ENCODE data around the gene ADGRD1. TPM values are rescaled to one million over a fixed set of nuclear protein-coding genes. Genes with fewer than 3 reads are reported as not detected.

ADGRD1 gene
- total RNA-seq, 1 donor from 2014 or later, result 0.61 TPM

- intact Hi-C loops (cut with micrococcal nuclease), result no loop called here
These were observed 86.8 kb downstream of the ADGRD1 start for GRCh38 chr12:131040491-131040890.

DNA sequence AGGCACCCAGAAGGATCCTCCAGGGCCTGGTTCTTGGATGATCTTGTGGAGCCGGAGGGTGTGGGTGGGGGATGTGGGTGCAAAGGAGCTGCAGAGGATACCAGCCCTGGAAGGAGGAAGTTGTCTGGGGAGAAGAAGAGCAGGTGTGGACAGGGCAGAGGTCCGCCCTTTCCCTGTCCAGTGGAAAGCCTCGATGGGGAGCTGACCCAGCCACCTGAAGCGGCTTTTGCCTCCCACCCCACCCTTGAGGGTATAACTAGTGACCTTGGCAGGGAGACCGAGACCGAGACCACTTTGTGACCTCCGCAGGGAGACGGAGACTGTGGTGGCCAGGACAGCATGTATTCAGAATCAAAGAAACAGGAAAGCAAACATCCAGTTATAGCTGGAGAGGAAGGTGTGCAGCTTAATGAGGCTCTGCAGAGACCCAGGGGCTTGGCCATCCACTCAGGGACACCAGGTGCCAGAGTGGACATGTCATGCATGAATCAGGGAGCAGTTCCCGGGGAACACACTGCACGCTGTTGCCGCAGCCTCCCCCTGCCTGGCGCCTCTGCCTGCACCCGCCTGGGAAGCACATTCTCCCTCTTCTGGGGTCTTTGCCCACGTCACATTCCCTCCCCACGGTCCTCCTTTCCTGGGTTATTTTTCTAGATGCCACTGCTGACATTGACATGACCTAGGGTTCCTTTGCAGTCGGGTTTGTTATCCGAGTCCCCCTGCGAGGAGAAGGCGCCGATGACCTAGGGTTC is 87.7 kb downstream of the ADGRD1 start:
- intact Hi-C loops (cut with micrococcal nuclease), result no loop called here

- intact Hi-C loops (cut with micrococcal nuclease), result no loop called here
These were observed 88.5 kb downstream of the ADGRD1 start for GRCh38 chr12:131041968-131042833.

GRCh38 chr12:131042834-131043245 is 89.1 kb downstream of the ADGRD1 start:
- intact Hi-C loops (cut with micrococcal nuclease), result no loop called here

GRCh38 chr12:131043401-131043871 is 89.7 kb downstream of the ADGRD1 start:
- intact Hi-C loops (cut with micrococcal nuclease), result no loop called here

DNA sequence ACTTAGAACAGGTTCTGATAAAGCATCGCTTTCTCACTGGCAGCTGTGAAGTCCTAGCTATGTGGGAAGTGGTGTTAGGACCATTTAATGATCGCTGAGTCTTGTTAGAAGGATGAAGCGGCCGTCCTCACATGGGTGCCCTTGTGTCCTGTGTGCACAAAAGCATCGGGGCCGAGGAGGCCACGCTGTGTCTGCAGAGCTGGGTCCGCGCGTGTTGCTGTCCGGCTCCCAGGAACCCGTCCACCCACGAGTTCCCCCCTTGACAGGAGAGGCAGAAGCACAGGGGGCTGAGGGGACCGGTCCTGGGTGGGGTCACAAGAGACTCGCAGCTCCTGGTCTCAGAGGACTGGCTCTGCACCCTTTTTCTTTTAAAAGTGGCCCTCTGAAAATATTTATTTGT is 90.4 kb downstream of the ADGRD1 start:
- intact Hi-C loops (cut with micrococcal nuclease), result no loop called here

GRCh38 chr12:131044760-131045381 is 91.2 kb downstream of the ADGRD1 start:
- intact Hi-C loops (cut with micrococcal nuclease), result no loop called here

- intact Hi-C loops (cut with micrococcal nuclease), result no loop called here
These were observed 92.2 kb downstream of the ADGRD1 start for GRCh38 chr12:131045705-131046460.

GRCh38 chr12:131046813-131047788 is 93.4 kb downstream of the ADGRD1 start:
- intact Hi-C loops (cut with micrococcal nuclease), result no loop called here

DNA sequence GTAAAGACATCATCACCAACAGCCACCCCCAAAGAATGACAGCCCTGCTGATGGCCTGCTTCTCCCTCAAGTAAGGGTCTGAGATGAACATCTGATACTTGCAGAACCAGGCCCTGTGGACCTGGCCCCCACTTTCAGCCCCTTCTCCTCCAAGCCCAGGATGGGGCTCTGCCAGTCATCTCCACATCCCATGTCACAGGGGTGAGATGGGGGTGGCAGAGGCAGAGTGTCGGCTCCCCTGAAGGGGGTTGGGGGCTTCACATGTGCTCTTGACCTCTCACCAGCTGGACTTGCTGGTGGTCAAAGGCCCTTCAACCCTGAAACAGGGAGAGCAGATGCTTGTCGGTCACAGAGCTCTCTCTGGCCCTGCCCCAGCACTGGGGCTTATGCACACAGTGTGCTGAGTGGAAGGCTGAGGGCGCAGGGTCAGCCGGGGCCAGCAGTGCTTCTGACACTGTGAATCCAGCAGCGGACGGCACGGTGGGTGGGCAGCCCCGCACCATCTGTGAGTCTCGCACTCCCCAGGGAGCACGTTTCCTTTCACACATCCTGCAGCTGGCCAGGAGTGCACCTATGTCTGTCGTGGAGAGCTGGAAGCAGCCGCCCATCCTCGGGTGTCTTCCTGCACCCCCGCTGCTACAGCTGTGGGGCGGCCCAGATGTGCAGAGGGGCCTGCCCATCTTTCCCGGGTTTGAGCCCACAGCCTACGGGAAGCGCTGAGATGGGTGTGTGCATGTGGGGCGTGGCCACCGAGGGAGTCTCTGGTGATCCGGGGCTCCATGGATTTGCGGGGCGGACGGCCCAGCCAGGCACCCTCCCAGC is 94.3 kb downstream of the ADGRD1 start:
- intact Hi-C loops (cut with micrococcal nuclease), result no loop called here

DNA sequence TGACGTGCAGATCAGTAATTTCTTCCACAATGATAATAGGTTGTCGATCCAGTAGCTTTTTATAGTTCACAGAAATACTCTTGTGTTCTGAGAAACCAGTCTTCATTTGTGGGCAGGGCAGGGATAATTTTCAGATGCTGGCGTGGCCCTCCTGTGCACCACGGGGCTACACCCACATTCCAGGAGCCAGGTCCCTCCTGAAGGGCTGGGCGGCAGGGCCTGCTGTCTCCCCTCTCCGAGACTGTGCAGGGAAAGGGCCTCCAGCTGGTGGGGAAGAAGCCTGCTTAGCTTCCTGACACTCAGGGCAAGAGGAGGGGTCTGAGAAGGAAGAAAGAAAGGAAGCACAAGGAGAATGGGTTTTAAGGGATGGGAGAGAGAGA is 94.9 kb downstream of the ADGRD1 start:
- intact Hi-C loops (cut with micrococcal nuclease), result no loop called here

- intact Hi-C loops (cut with micrococcal nuclease), result no loop called here
These were observed 95.3 kb downstream of the ADGRD1 start for GRCh38 chr12:131049002-131049401.

DNA sequence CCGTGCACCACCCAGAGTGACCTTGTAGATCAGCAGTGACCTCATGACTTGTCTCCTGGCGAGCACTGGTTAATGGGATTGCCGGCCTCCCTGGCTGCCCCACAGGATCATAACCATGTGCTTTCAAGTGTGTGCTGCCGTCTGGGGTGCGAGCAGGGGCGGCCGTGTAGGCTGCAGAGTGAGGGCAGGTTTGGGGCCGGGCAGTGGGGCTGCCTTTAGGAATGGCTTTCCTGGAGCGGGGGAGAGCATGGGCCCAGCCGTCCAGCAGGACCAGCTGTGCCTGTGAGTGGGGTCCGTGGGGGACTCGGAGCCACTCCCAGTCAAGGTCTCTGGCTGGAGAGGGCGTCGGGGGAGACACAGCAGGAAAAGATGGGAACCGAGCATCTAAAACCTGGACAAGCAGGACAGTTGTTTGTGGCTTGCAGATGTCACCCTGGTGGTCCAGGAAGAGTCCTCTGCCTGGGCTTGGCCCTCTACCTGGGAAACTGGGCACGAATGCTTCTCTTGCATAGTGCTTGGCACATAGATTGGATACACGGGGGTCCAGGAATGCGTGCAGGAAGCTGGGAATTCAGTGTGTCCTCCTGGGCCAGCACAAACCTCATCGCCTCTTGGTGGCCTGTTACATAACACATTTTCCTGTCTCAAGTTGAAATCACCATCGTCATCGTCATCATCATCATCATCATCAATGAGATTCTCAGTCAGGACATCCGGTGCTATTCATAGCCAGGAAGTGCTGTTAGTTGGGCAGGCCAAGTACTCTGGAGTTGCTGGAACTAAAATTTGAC is 96.0 kb downstream of the ADGRD1 start:
- intact Hi-C loops (cut with micrococcal nuclease), result no loop called here

DNA sequence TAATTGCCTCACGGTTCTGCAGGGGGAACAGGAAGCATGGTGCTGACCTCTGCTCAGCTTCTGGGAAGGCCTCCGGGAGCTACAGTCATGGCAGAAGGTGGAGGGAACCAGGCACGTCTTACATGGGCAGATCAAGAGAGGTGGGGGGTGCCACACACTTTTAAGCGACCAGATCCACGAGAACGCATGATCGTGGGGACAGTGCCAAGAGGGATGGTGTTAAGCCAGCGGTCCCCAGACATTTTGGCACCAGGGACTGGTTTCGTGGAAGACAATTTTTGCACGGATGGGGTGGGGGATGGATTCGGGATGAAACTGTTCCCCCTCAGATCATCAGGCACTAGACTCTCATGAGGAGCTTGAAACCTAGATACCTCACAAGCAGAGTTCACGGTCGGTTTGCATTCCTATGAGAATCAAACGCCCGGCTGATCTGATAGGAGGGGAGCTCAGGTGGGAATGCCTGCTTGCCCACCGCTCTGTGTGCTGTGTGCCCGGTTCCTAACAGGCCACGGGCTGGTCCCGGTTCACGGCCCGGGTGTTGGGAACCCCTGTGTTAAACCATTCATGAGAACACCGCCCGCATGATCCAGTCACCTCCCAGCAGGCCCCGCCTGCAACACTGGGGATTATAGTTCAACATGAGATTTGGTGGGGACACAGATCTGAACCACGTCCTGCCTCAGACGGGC is 96.9 kb downstream of the ADGRD1 start:
- intact Hi-C loops (cut with micrococcal nuclease), result no loop called here

- intact Hi-C loops (cut with micrococcal nuclease), result no loop called here
These were observed 97.4 kb downstream of the ADGRD1 start for GRCh38 chr12:131051155-131051473.

GRCh38 chr12:131052063-131052781 is 98.5 kb downstream of the ADGRD1 start:
- intact Hi-C loops (cut with micrococcal nuclease), result no loop called here

DNA sequence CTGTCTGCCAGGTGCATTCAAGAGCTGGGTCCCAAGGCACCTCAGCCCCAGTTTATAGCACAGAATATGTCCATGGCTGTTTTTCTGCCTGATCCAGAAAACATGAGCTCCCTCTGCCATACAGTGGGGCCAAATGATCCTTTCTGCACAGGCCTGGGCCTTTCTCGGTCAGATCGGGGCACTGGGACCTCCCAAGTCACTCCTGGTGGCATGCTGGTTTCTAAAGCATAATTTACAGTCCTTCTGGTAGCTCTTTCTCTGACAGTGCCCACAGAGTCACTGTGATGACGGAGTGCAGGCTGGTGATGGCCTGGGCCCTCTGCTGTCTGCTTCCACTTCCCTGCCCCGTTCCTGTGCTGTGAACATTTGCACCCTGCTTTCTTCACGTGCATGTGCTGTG is 99.2 kb downstream of the ADGRD1 start:
- intact Hi-C loops (cut with micrococcal nuclease), result no loop called here

All from T-helper 2 cell treated with Interferon-gamma antibody and Interleukin-4, amounts not matched to agents 100 ng/mL and 5 ng/mL, for 36 hours (primary cell).